Ecto neural progenitor cell (in vitro differentiated cells): Measurements from ENCODE around the gene GULP1.
A peak's percentile ranks its signal among the peaks of the same experiment; 100 is the strongest.

Experiments
- DNase-seq: peaks from one replicate; pipeline ENCODE4 v3.0.0-alpha.2; 2018; ENCODE audit warnings: low spot score

Gene GULP1

DNA sequence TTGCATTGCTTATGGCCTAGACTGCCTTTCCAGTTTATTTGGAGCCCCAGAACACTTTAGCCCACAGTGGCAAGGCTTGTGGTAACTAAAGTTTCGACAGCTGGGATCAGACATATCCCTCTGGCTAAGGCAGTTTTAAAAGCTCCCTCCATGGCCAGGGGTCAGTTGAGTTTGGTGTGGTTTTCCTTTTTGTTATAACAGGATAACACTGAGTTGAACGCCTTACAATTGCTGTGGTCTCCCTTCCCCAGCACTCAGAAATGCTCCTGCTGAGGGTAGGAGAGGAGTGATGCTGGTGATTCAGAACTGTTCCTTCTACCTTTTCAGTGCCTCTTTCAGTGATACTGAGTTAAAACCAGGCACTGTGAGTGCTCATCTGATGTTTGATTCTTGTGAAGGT, 182.6 kb downstream of the GULP1 start:
- no peak for DNase-seq

DNA sequence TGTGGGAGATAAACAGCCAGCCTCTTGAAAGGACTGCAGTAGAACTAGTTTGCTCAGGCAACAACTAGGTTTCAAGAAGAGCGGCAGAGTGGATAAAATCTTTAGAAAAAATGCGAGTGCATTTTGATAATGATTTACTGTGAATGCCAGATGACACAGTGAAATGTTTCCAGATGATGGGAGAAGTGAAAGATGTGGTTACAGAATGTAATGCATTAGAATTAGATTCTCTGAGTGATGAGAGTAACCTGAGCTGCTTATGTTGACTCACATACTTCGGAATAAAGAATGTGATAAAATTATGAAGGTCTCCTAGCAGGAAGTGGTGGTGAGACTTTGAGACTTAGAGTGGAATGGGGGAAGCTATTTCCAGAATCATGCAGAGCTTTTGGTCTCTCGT, 184.3 kb downstream of the GULP1 start:
- DNase-seq, result no peak

DNA sequence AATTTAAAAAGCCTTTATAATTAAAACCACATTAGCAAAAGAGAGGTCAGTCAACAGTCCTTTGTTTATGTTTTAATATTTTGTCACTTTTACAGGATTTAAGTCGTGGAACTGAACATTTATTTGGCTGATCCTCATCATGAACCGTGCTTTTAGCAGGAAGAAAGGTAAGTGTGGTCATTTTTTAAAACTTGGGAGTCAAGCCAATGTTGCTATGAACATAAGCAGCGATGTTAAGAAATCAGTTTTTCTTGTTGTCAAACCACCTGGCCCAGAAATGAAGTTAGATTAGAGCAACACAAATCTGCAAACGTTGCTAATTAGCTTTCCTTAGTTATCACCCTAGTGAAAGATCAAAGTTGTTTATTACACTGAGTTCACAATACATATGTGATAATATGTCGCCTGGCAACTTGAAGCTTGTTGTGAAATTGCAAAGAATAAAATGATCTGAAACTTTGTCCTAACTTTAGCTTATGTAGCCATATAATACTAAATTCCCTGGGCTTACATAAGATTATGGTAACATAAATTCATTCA, 186.0 kb downstream of the GULP1 start:
- no peak for DNase-seq

GRCh38 chr2:188478724-188479123, 187.1 kb downstream of the GULP1 start:
- DNase-seq, result no peak

DNA sequence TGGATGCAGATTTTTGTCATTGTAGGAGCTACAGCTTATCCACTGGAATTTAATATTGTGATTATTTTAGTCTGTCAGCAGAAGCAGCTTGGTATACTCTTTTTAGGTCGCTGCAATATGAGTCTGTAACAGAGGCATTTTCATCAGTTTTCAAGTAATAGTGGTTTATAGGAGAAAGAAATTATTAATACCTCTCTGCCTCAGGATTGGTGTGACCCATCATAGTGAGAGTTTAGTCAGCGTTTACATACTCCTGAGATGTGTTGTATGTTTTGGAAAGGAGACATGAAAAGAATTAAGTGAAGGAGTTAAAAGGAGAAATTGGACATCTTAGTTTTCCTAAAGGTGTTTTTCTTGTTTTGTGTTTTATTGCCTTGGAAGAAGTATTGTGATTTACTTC, 189.8 kb downstream of the GULP1 start:
- DNase-seq, result no peak

DNA sequence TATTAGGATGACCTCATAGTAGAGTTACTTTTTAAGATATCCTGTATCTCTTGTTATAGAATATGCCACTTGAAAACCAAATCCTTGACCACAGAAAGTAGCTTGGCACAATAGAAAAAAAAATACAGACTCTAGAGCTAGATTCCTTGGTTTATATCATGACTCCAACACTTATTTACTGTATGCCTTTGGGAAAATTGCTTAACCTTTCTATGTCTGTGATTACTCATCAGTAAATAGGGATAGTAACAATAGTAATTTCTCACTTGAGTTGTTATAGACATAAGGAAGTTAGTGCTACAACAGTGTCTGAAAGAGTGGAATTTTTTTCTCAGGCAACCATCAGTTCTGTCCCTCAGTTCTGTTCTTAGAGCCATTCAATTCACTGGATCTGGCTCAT, 193.8 kb downstream of the GULP1 start:
- DNase-seq, result no peak

GRCh38 chr2:188492751-188493150, 201.1 kb downstream of the GULP1 start:
- DNase-seq, result no peak

DNA sequence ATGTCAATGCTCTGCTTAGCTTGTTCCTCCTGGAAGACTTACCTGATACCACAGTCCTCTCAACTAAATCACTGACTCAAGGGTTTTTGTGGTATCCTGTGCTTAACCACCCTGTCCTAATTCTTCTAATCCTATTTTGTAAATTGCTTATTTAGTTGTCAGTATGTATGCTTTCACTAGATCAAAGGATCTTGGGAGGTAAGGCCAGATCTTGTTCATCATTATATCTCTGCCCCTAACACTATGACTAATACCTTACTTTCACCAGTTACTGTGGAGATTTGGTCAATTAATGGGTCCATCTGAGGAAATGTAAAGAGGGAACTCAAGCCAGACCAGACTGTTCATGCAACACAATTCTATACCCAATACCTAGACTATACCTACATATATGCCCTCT, 203.2 kb downstream of the GULP1 start:
- DNase-seq, result no peak

- DNase-seq, result no peak
Observed at GRCh38 chr2:188495969-188496431, 204.3 kb downstream of the GULP1 start.

- no peak for DNase-seq
Observed at GRCh38 chr2:188497726-188498125, 206.1 kb downstream of the GULP1 start.

GRCh38 chr2:188503975-188504374, 212.3 kb downstream of the GULP1 start:
- DNase-seq, result no peak

- DNase-seq, result no peak
Observed at GRCh38 chr2:188506843-188507242, 215.2 kb downstream of the GULP1 start.

- DNase-seq, result no peak
Observed at GRCh38 chr2:188511346-188511745, 219.7 kb downstream of the GULP1 start.

- no peak for DNase-seq
Observed at GRCh38 chr2:188512456-188512855, 220.8 kb downstream of the GULP1 start.

- no peak for DNase-seq
Observed at GRCh38 chr2:188515918-188516317, 224.2 kb downstream of the GULP1 start.

DNA sequence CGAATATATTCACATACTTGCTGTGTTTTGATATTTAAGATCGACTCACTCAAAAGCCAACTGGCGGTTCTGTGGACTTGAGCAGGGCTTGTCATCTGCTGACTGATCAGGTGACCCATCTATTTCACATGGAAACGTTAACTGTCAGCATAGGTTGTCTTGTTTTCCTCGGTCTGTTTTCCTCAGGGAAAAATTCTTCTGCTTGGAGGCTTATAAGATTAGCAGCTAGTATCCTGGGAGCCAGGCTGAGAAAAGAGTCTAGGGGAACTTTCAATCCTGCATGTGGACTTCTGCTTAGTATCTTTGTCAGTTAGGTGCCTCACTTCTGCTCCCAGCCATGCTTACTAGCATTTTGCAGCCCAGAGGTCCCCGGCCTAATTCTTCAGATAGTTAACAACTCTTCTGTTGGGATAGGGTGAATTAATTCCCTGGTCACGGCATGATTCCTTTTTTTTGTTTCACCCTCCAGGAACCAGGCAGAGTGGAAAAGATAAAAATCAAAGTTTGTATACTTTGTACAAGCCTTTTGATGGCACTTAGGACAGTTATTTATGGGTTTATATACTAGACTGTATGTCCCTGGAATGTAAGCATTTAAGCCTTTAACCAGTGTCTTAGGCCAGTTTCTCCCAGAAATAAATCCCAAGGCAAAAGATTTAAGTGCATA, 226.0 kb downstream of the GULP1 start:
- DNase-seq, result peak; percentile 42

- no peak for DNase-seq
Observed at GRCh38 chr2:188518381-188518780, 226.7 kb downstream of the GULP1 start.

GRCh38 chr2:188519136-188519535, 227.5 kb downstream of the GULP1 start:
- DNase-seq, result no peak

DNA sequence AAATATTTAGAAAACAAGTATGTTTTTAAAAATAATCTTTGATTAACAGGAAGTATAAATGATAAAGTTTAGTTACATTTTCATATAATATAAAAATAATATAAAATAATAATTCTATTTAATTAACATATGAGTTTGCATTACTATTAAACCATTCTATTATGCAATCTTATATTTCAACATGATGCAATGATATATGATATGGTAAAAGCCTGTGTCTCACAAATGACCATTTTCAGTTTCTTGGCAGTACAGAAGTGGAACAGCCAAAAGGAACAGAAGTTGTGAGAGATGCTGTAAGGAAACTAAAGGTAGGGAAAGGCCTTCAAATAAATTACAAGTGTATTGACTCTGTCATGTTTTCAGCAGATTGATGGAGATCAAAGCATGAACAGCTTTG, 230.8 kb downstream of the GULP1 start:
- DNase-seq, result no peak

DNA sequence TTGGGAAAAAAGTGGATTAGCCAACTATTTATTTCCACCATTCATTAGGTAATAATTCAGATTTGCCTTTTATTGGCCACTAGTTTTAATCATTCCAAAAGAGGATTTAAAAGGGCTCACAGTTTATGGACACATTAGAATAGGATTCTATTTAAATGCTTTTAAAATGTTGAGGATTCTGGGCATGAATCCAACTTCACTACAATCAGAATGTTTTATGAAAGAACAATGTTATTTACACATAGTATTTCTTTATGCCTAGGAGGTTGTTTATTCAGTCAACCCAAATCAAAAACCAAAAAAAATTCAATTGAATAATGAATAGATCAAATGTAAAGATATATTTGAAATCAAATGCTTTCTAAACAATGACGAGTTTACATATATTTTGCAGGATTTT, 232.2 kb downstream of the GULP1 start:
- no peak for DNase-seq

- no peak for DNase-seq
Observed at GRCh38 chr2:188524519-188525113, 232.9 kb downstream of the GULP1 start.

DNA sequence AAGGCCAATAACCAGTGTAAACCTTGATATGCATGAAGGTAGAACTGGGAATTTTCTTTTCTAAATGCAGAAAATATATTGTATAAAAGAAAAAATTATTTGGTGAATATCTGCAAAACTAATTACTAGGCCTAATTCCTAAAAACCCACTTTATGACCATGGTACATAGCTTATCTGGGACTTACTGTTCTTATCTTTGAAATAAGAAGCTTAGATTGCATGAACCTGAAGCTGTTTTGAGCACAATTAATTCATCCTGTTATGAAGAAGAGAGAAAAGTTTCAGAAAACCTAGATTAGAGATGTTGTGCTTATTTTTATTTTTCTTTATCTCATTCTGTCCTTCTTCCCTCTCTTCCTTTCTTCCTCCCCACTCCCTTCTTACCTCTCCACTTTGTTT, 235.0 kb downstream of the GULP1 start:
- no peak for DNase-seq

DNA sequence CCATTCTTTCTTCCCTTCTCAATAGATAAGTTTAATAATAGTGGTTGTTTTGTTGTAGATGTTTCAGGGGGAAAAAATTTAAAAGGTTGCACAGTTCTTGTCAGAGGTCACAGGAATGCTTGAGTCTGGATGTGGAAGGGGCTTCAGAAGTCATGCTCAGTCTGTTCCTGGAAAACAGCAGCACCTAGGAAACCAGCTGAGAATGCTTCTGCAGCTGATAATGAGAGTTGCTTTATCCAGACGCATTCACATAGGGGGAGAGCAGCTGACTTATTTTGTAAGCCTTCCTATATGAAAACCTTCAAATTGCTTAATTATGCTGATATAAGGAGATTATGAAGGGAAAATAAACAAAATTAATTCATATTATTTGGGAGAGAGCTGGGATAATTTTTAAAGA, 235.5 kb downstream of the GULP1 start:
- DNase-seq, result peak; percentile 46

DNA sequence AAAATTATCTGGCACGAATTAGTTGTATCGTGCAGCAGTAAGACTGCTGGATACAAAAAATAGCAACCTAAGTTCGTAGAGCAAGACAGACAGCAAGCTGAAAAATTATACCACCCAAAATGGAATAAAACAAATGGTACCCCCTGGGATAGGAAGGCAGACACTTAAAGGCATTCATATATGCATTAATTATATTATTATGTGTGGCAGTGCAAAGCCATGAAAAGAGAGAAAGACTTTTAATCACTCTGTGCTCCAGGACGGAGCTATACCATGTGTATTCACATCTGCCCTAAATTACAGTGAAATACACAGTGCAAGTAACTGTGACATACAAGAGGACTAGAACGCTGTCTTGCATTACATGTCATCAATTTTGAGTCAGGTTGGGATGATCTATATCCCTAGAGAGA, 235.9 kb downstream of the GULP1 start:
- no peak for DNase-seq
